GM23338 (cell line): Measurements from ENCODE around the gene COL4A2. TPM values are rescaled to one million over a fixed set of nuclear protein-coding genes. Genes with fewer than 3 reads are reported as not detected.

ENCODE experiments used
- ATAC-seq: fragments of 200-7000 bp; cut with Tn5 transposase; 3 replicates; pipeline ENCODE4 v1.9.1; 2020
- DNase-seq: peaks from one replicate; pipeline ENCODE4 v3.0.0-alpha.2; 2015; ENCODE audit warnings: low spot score
- H2AFZ ChIP-seq: fragments of 200-600 bp; sonication (generic); 2 replicates; pipeline ENCODE4 v1.8.0; 2016; ENCODE audit warnings: antibody characterized with exemption, mild to moderate bottlenecking, moderate library complexity
- H3F3A ChIP-seq: fragments of 200-600 bp; sonication (generic); replicated peaks from 2 replicates; pipeline ENCODE4 v1.8.0; 2017; ENCODE audit warnings: antibody characterized with exemption, mixed run types, low read depth
- H3K27ac ChIP-seq: fragments of 200-600 bp; sonication (generic); 2 replicates; pipeline ENCODE4 v1.6.1; 2016; ENCODE audit warnings: low read depth
- H3K27me3 ChIP-seq: fragments of 200-600 bp; sonication (generic); 2 replicates; pipeline ENCODE4 v1.8.0; 2016; ENCODE audit warnings: mild to moderate bottlenecking, mixed run types, moderate library complexity; ENCODE audit not compliant: insufficient read depth
- H3K36me3 ChIP-seq: fragments of 200-600 bp; sonication (generic); 2 replicates; pipeline ENCODE4 v1.8.0; 2016; ENCODE audit warnings: mild to moderate bottlenecking; ENCODE audit not compliant: insufficient read depth
- H3K4me1 ChIP-seq: fragments of 200-600 bp; sonication (generic); 2 replicates; pipeline ENCODE4 v1.8.0; 2016; ENCODE audit warnings: mild to moderate bottlenecking, moderate library complexity; ENCODE audit not compliant: insufficient read depth
- H3K4me2 ChIP-seq: fragments of 200-600 bp; sonication (generic); 2 replicates; pipeline ENCODE4 v1.7.1; 2017; ENCODE audit warnings: mixed run types
- H3K4me3 ChIP-seq: fragments of 200-600 bp; sonication (generic); 2 replicates; pipeline ENCODE4 v1.6.1; 2016; ENCODE audit warnings: mixed run types
- H3K79me2 ChIP-seq: fragments of 200-600 bp; sonication (generic); replicated peaks from 2 replicates; pipeline ENCODE4 v1.8.0; 2017; ENCODE audit warnings: mild to moderate bottlenecking; ENCODE audit not compliant: insufficient read depth
- H3K9me2 ChIP-seq: fragments of 200-600 bp; sonication (generic); 2 replicates; pipeline ENCODE4 v1.8.0; 2017; ENCODE audit not compliant: insufficient read depth
- H4K20me1 ChIP-seq: fragments of 200-600 bp; sonication (generic); replicated peaks from 2 replicates; pipeline ENCODE4 v1.8.0; 2017; ENCODE audit warnings: mild to moderate bottlenecking; ENCODE audit not compliant: insufficient read depth
- H3K27ac Mint-ChIP-seq: 2 replicates; pipeline ENCODE4 v1.8.0; 2020; ENCODE audit warnings: inconsistent platforms, mild to moderate bottlenecking, moderate library complexity, mixed read lengths
- H3K27me3 Mint-ChIP-seq: 3 replicates; pipeline ENCODE4 v1.8.0; 2022; ENCODE audit warnings: low read depth, mild to moderate bottlenecking, moderate library complexity, mixed read lengths, inconsistent platforms; ENCODE audit not compliant: insufficient read depth, poor library complexity
- H3K36me3 Mint-ChIP-seq: 3 replicates; pipeline ENCODE4 v1.8.0; 2021; ENCODE audit warnings: low read depth, mild to moderate bottlenecking, inconsistent platforms, moderate library complexity, mixed read lengths
- H3K4me1 Mint-ChIP-seq: 3 replicates; pipeline ENCODE4 v1.8.0; 2020; ENCODE audit warnings: mild to moderate bottlenecking, inconsistent platforms, mixed read lengths
- H3K4me3 Mint-ChIP-seq: 3 replicates; pipeline ENCODE4 v1.8.0; 2021; ENCODE audit warnings: moderate library complexity, mild to moderate bottlenecking, inconsistent platforms, mixed read lengths
- H3K9me3 Mint-ChIP-seq: 3 replicates; pipeline ENCODE4 v1.8.0; 2020; ENCODE audit warnings: moderate library complexity, mild to moderate bottlenecking, inconsistent platforms, mixed read lengths
- CREB1 ChIP-seq: fragments of 250-450 bp; sonication (Bioruptor Pico); IDR thresholded peaks from 2 replicates; pipeline ENCODE4 v1.5.0; 2020; ENCODE audit warnings: low read depth, mild to moderate bottlenecking, moderate library complexity
- EZH2 ChIP-seq: fragments of 200-600 bp; sonication (generic); IDR thresholded peaks from one replicate; pipeline ENCODE4 v1.8.0; 2017; ENCODE audit warnings: antibody characterized with exemption, mild to moderate bottlenecking, low read depth; ENCODE audit not compliant: unreplicated experiment
- JUNB ChIP-seq: IDR thresholded peaks from one replicate; pipeline ENCODE4 v1.6.1; 2016; ENCODE audit warnings: antibody characterized with exemption; ENCODE audit not compliant: unreplicated experiment
- NANOG ChIP-seq: IDR thresholded peaks from 2 replicates; pipeline ENCODE4 v1.6.1; 2016; ENCODE audit warnings: antibody characterized with exemption, borderline replicate concordance
- STAT1 ChIP-seq: IDR thresholded peaks from one replicate; pipeline ENCODE4 v1.6.1; 2016; ENCODE audit warnings: antibody characterized with exemption; ENCODE audit not compliant: unreplicated experiment
- ZNF331 ChIP-seq: fragments of 250-450 bp; sonication (Bioruptor Pico); IDR thresholded peaks from 2 replicates; pipeline ENCODE4 v1.5.0; 2020; ENCODE audit warnings: low read depth, mild to moderate bottlenecking, moderate library complexity
- polyA plus RNA-seq: library from polyadenylated mRNA; unstranded; fragments of >200 nt; fragmentation: Nextera tagmentation; extraction: Ambion mirVana; gene quantifications from 2 replicates; pipeline ENCODE4 v1.2.1, GENCODE V29; 2016
- total RNA-seq: library from RNA; depleted of rRNA; stranded (reverse); fragments of >200 nt; shearing (Covaris generic); gene quantifications from 2 replicates; pipeline ENCODE4 v1.2.3, GENCODE V29; 2014
- TF ChIP-seq, protein P1 (sequence below): IDR thresholded peaks from 2 replicates; pipeline ENCODE4 v1.6.1; 2016; ENCODE audit warnings: antibody characterized with exemption
- TF ChIP-seq, protein P2 (sequence below): fragments of 250-450 bp; sonication (Bioruptor Pico); IDR thresholded peaks from 2 replicates; pipeline ENCODE4 v1.5.0; 2020; ENCODE audit warnings: mild to moderate bottlenecking, moderate library complexity
- TF ChIP-seq, protein P3 (sequence below), 2 experiments: fragments of 200-600 bp in 1 of 2; sonication (generic) in 1 of 2; conservative IDR thresholded peaks; 2 replicates each; pipeline versions ENCODE4 v1.5.1 to v1.6.1; 2016 to 2017; ENCODE audit warnings: antibody characterized with exemption in 2 of 2, low read depth in 2 of 2, mild to moderate bottlenecking in 2 of 2, moderate library complexity in 1 of 2
- TF ChIP-seq, protein P4 (sequence below): IDR thresholded peaks from one replicate; pipeline ENCODE4 v1.6.1; 2018; ENCODE audit warnings: antibody characterized with exemption; ENCODE audit not compliant: unreplicated experiment

COL4A2 gene
- total and polyA plus RNA-seq, 2 experiments from 2014 or later: 37.4 to 131 TPM

DNA sequence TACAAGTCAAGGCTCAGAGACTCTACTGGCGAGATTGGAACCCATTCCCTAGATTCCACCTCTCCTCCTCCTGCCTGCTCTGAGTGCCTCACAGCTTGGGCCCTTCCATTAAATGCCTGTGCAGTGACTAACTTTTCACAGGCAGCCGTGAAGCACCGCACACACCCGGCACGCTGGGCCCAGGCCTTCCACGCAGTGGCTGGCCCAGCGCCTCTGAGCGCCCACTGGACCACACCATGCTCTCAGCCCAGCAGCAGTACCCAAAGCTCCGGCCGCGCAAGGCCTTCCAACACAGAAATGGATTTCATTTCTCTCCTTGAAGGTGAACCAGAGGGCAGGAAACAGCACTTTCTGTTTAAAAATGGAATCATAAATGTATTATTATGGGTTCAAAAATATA, 228.4 kb downstream of the COL4A2 start (continued):
- TF ChIP-seq, protein P1, sequence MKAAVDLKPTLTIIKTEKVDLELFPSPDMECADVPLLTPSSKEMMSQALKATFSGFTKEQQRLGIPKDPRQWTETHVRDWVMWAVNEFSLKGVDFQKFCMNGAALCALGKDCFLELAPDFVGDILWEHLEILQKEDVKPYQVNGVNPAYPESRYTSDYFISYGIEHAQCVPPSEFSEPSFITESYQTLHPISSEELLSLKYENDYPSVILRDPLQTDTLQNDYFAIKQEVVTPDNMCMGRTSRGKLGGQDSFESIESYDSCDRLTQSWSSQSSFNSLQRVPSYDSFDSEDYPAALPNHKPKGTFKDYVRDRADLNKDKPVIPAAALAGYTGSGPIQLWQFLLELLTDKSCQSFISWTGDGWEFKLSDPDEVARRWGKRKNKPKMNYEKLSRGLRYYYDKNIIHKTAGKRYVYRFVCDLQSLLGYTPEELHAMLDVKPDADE: no peak

DNA sequence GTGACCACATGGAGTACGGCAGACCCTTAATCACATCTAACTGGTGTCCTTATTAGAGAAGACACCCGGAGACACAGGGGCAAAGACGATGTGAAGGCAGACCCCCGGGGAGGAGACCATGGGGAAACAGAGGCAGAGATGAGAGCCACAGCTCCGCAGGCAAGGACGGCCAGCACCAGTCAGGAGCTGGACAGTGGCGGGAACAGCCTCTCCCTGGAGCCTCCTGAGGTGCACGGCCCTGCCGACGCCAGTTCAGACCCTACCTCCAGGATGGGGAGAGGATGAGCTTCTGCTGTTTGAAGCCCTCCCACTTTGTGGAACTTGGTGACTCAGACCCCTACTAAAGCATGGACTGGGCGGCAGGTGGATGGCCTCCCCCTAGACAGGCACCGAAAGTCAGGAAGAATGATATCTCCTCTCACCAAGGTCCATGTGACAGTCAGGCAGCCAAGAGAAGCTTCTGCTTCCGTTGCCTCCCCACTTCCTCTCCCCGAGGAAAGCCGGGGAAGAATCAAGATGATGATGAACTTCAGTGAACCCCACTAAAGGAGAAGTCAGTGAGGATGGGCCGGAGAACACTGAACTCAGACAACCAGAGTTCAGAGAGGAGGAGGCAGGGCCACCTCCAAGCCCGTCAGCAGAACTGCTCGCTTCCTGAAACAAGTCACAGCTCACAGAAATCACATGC, 229.1 kb downstream of the COL4A2 start:
- no peaks in the 10 kb centered on the region for H3F3A ChIP-seq
- TF ChIP-seq ZNF331 (CRISPR knock-in tag) (no peak), EZH2 (no peak), CREB1 (CRISPR knock-in tag) (no peak), JUNB (no peak), STAT1 (no peak), NANOG (no peak)
- TF ChIP-seq, protein P2, sequence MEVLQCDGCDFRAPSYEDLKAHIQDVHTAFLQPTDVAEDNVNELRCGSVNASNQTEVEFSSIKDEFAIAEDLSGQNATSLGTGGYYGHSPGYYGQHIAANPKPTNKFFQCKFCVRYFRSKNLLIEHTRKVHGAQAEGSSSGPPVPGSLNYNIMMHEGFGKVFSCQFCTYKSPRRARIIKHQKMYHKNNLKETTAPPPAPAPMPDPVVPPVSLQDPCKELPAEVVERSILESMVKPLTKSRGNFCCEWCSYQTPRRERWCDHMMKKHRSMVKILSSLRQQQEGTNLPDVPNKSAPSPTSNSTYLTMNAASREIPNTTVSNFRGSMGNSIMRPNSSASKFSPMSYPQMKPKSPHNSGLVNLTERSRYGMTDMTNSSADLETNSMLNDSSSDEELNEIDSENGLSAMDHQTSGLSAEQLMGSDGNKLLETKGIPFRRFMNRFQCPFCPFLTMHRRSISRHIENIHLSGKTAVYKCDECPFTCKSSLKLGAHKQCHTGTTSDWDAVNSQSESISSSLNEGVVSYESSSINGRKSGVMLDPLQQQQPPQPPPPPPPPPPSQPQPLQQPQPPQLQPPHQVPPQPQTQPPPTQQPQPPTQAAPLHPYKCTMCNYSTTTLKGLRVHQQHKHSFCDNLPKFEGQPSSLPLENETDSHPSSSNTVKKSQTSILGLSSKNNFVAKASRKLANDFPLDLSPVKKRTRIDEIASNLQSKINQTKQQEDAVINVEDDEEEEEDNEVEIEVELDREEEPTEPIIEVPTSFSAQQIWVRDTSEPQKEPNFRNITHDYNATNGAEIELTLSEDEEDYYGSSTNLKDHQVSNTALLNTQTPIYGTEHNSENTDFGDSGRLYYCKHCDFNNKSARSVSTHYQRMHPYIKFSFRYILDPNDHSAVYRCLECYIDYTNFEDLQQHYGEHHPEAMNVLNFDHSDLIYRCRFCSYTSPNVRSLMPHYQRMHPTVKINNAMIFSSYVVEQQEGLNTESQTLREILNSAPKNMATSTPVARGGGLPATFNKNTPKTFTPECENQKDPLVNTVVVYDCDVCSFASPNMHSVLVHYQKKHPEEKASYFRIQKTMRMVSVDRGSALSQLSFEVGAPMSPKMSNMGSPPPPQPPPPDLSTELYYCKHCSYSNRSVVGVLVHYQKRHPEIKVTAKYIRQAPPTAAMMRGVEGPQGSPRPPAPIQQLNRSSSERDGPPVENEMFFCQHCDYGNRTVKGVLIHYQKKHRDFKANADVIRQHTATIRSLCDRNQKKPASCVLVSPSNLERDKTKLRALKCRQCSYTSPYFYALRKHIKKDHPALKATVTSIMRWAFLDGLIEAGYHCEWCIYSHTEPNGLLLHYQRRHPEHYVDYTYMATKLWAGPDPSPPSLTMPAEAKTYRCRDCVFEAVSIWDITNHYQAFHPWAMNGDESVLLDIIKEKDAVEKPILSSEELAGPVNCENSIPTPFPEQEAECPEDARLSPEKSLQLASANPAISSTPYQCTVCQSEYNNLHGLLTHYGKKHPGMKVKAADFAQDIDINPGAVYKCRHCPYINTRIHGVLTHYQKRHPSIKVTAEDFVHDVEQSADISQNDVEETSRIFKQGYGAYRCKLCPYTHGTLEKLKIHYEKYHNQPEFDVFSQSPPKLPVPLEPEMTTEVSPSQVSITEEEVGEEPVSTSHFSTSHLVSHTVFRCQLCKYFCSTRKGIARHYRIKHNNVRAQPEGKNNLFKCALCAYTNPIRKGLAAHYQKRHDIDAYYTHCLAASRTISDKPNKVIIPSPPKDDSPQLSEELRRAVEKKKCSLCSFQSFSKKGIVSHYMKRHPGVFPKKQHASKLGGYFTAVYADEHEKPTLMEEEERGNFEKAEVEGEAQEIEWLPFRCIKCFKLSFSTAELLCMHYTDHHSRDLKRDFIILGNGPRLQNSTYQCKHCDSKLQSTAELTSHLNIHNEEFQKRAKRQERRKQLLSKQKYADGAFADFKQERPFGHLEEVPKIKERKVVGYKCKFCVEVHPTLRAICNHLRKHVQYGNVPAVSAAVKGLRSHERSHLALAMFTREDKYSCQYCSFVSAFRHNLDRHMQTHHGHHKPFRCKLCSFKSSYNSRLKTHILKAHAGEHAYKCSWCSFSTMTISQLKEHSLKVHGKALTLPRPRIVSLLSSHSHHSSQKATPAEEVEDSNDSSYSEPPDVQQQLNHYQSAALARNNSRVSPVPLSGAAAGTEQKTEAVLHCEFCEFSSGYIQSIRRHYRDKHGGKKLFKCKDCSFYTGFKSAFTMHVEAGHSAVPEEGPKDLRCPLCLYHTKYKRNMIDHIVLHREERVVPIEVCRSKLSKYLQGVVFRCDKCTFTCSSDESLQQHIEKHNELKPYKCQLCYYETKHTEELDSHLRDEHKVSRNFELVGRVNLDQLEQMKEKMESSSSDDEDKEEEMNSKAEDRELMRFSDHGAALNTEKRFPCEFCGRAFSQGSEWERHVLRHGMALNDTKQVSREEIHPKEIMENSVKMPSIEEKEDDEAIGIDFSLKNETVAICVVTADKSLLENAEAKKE (CRISPR knock-in tag): no peak
- TF ChIP-seq, protein P3, sequence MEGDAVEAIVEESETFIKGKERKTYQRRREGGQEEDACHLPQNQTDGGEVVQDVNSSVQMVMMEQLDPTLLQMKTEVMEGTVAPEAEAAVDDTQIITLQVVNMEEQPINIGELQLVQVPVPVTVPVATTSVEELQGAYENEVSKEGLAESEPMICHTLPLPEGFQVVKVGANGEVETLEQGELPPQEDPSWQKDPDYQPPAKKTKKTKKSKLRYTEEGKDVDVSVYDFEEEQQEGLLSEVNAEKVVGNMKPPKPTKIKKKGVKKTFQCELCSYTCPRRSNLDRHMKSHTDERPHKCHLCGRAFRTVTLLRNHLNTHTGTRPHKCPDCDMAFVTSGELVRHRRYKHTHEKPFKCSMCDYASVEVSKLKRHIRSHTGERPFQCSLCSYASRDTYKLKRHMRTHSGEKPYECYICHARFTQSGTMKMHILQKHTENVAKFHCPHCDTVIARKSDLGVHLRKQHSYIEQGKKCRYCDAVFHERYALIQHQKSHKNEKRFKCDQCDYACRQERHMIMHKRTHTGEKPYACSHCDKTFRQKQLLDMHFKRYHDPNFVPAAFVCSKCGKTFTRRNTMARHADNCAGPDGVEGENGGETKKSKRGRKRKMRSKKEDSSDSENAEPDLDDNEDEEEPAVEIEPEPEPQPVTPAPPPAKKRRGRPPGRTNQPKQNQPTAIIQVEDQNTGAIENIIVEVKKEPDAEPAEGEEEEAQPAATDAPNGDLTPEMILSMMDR (conservative IDR thresholded peaks at IDR 0.05; ENCODE audit: low read depth in 2 of 2): no peak
- TF ChIP-seq, protein P4, sequence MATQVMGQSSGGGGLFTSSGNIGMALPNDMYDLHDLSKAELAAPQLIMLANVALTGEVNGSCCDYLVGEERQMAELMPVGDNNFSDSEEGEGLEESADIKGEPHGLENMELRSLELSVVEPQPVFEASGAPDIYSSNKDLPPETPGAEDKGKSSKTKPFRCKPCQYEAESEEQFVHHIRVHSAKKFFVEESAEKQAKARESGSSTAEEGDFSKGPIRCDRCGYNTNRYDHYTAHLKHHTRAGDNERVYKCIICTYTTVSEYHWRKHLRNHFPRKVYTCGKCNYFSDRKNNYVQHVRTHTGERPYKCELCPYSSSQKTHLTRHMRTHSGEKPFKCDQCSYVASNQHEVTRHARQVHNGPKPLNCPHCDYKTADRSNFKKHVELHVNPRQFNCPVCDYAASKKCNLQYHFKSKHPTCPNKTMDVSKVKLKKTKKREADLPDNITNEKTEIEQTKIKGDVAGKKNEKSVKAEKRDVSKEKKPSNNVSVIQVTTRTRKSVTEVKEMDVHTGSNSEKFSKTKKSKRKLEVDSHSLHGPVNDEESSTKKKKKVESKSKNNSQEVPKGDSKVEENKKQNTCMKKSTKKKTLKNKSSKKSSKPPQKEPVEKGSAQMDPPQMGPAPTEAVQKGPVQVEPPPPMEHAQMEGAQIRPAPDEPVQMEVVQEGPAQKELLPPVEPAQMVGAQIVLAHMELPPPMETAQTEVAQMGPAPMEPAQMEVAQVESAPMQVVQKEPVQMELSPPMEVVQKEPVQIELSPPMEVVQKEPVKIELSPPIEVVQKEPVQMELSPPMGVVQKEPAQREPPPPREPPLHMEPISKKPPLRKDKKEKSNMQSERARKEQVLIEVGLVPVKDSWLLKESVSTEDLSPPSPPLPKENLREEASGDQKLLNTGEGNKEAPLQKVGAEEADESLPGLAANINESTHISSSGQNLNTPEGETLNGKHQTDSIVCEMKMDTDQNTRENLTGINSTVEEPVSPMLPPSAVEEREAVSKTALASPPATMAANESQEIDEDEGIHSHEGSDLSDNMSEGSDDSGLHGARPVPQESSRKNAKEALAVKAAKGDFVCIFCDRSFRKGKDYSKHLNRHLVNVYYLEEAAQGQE: no peak
- TF ChIP-seq, protein P1: no peak

More for the DNA sequence above, 229.1 kb downstream of the COL4A2 start:
- 0 out of 2 replicates have a peak overlapping the region, but pooled peaks have one; percentile 48 for H3K27ac Mint-ChIP-seq
- no peak overlapping the region for H3K27ac ChIP-seq
- H3K79me2 ChIP-seq: peaks cover 44% of the 10 kb centered on the region
- no peak overlapping the region for H3K4me3 ChIP-seq
- H3K4me1 Mint-ChIP-seq: peaks cover 11% of the 10 kb centered on the region
- H3K9me3 Mint-ChIP-seq: no peaks in the 10 kb centered on the region
- DNase-seq: no peak
- no peaks in the 10 kb centered on the region for H3K36me3 Mint-ChIP-seq
- no peaks in the 10 kb centered on the region for H3K27me3 ChIP-seq
- peaks cover 10% of the 10 kb centered on the region for H3K4me1 ChIP-seq
- H3K4me3 Mint-ChIP-seq: no peak overlapping the region
- H3K27me3 Mint-ChIP-seq: peaks cover 2% of the 10 kb centered on the region
- no peak overlapping the region for H2AFZ ChIP-seq
- no peaks in the 10 kb centered on the region for H3K9me2 ChIP-seq
- H3K4me2 ChIP-seq: no peak overlapping the region
- H3K36me3 ChIP-seq: no peaks in the 10 kb centered on the region
- H4K20me1 ChIP-seq: peaks cover 2% of the 10 kb centered on the region
- ATAC-seq: no peak
